T-cell (primary cell): Measurements from ENCODE around the gene TRAF7. TPM values are rescaled to one million over a fixed set of nuclear protein-coding genes. Genes with fewer than 3 reads are reported as not detected.
"Not testable (repeated sequence)": the region's sequence is repeated elsewhere in the genome, so short reads cannot be mapped to it uniquely, and the experiment has no call there.

Source experiments
- ATAC-seq, 4 experiments: fragments of 200-7000 bp in 3 of 4; fragments of 150-1000 bp in 1 of 4; cut with Tn5 transposase; replicated peaks in 1 of 4; 1 replicate in 3 of 4; 2 replicates in 1 of 4; pipeline ENCODE4 v1.10.0; 2021; ENCODE audit warnings: moderate library complexity in 3 of 4, mild to moderate bottlenecking in 2 of 4, moderate number of reproducible peaks in 1 of 4
- CTCF ChIA-PET, 2 donors: fragments of 300-600 bp; sonication (Branson Sonifier 250); formaldehyde crosslinking; loops; one replicate each; lab custom pipeline; 2022; ENCODE audit warnings: antibody characterized with exemption in 2 of 2; lab: Charles Lee
- POLR2A ChIA-PET, 2 donors: fragments of 300-600 bp; sonication (Branson Sonifier 250); formaldehyde crosslinking; loops; one replicate each; lab custom pipeline; 2022; ENCODE audit warnings: antibody characterized with exemption in 2 of 2; lab: Charles Lee
- DNase-seq, 35 experiments: peaks; one replicate each; pipeline versions ENCODE4 v3.0.0 to v3.0.0-alpha.2; 2013 to 2023
- H3K27ac ChIP-seq: one replicate; pipeline ENCODE4 v1.5.1; 2013; ENCODE audit warnings: low read length
- H3K27me3 ChIP-seq, 2 experiments: replicated peaks in 1 of 2; 1 replicate in 1 of 2; 2 replicates in 1 of 2; pipeline versions ENCODE4 v1.6.1 to v1.7.0; 2013; ENCODE audit warnings: low read length in 1 of 2, mixed read lengths in 1 of 2; ENCODE audit not compliant: control insufficient read depth in 2 of 2, insufficient read depth in 2 of 2; ENCODE audit errors: extremely low read depth in 1 of 2
- H3K36me3 ChIP-seq, 2 donors: 1 replicate in 1 of 2; 2 replicates in 1 of 2; pipeline versions ENCODE4 v1.6.1 to v1.7.0; 2013; ENCODE audit warnings: low read length in 1 of 2; ENCODE audit not compliant: control insufficient read depth in 2 of 2, insufficient read depth in 1 of 2; ENCODE audit errors: extremely low read depth in 1 of 2
- H3K4me1 ChIP-seq, 2 experiments: 1 replicate in 1 of 2; 2 replicates in 1 of 2; pipeline versions ENCODE4 v1.6.1 to v1.7.0; 2013; ENCODE audit warnings: low read length in 2 of 2, mixed read lengths in 1 of 2; ENCODE audit not compliant: insufficient read depth in 2 of 2, control insufficient read depth in 1 of 2; ENCODE audit errors: extremely low read depth in 1 of 2
- H3K4me3 ChIP-seq, 2 donors: 1 replicate in 1 of 2; 2 replicates in 1 of 2; pipeline versions ENCODE4 v1.5.1 to v1.7.0; 2013; ENCODE audit warnings: mild to moderate bottlenecking in 2 of 2, low read length in 1 of 2, moderate library complexity in 1 of 2; ENCODE audit not compliant: control insufficient read depth in 1 of 2; ENCODE audit errors: extremely low read depth in 1 of 2
- H3K9me3 ChIP-seq: 2 replicates; pipeline ENCODE4 v1.7.0; 2013
- H3K27ac Mint-ChIP-seq, 2 donors: one replicate each; pipeline ENCODE4 v1.8.0; 2020 to 2021; ENCODE audit warnings: mild to moderate bottlenecking in 2 of 2, mixed read lengths in 2 of 2
- H3K27me3 Mint-ChIP-seq, 2 donors: one replicate each; pipeline ENCODE4 v1.8.0; 2021 to 2022; ENCODE audit warnings: mixed read lengths in 2 of 2
- H3K36me3 Mint-ChIP-seq: one replicate; pipeline ENCODE4 v1.8.0; 2021; ENCODE audit warnings: mixed read lengths
- H3K4me1 Mint-ChIP-seq, 3 donors: one replicate each; pipeline ENCODE4 v1.8.0; 2020 to 2022; ENCODE audit warnings: mixed read lengths in 3 of 3, mild to moderate bottlenecking in 1 of 3
- H3K4me3 Mint-ChIP-seq, 3 donors: one replicate each; pipeline ENCODE4 v1.8.0; 2020 to 2022; ENCODE audit warnings: mild to moderate bottlenecking in 3 of 3, mixed read lengths in 3 of 3, moderate library complexity in 3 of 3
- H3K9me3 Mint-ChIP-seq, 3 donors: one replicate each; pipeline ENCODE4 v1.8.0; 2020 to 2022; ENCODE audit warnings: mixed read lengths in 3 of 3
- WGBS: methylation state at CpG from one replicate; pipeline ENCODE4 v1.1.5; 2013; ENCODE audit warnings: missing lambda C conversion rate; ENCODE audit not compliant: insufficient coverage; 5-methylcytosine and 5-hydroxymethylcytosine counted together
- total RNA-seq, 35 experiments: library from RNA in 6 of 35; stranded (reverse) in 6 of 35; fragments of 120-200 nt in 1 of 35; gene quantifications; one replicate each; pipeline versions ENCODE4 v1.2.1 to v1.2.4 and lab custom pipeline; 2013 to 2026

The TRAF7 gene
- total RNA-seq, 5 donors from 2014 or later (not counting 1 experiment from before 2014, with no cell fraction given) = 25.6 to 54.3 (median 43.9) TPM

DNA sequence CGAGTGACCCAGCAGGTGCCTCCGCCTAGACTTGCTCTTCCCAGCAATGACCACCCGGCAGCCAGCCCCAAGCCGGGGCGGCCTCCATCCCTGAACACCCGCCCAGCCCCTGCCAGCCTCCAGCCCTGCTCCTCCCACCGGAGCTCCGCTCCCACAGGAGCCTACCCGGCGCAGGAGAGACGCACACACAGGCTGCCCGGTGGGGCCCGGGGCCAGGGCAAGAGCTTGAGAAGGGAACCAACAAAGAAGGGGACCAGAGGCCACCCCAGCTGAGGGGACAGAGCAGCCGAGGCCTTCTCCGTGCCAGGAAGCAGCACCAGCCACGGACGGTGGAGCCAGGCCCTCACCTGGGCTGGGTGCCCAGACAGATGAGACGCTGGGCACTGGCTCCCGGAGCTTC, 33.7 kb upstream of the TRAF7 start:
- Mint-ChIP-seq H3K9me3 (no peaks in the 10 kb centered on the region), H3K4me1 (peaks cover 12 to 29% (median 12%) of the 10 kb centered on the region in 3 donors), H3K27me3 (no peaks in the 10 kb centered on the region), H3K4me3 (no peak overlapping the region), H3K27ac (no peak overlapping the region), H3K36me3 (no peaks in the 10 kb centered on the region)
- H3K4me3 ChIP-seq = no peak overlapping the region
- no peaks in the 10 kb centered on the region for H3K27me3 ChIP-seq
- H3K9me3 ChIP-seq = no peaks in the 10 kb centered on the region
- H3K27ac ChIP-seq = no peak overlapping the region
- 98% methylated on average over 14 of the region's 19 CpGs for WGBS
- ATAC-seq (no peak), DNase-seq (no peak)
- ChIA-PET CTCF (interaction anchor here (0.8 to 1.4 kb wide), 3 partner anchors 18 to 33 kb away, joined by 3 to 7 read pairs (median 4); partner anchors contain the start of gene TRAF7 (in 1 of the 2)), POLR2A (no interaction called here)
- no peaks in the 10 kb centered on the region for H3K4me1 ChIP-seq
- H3K36me3 ChIP-seq = no peaks in the 10 kb centered on the region

GRCh38 chr16:2122429-2122828, 33.2 kb upstream of the TRAF7 start:
- H3K27me3 ChIP-seq = no peaks in the 10 kb centered on the region
- H3K4me1 ChIP-seq = no peaks in the 10 kb centered on the region
- Mint-ChIP-seq H3K4me3 (no peak overlapping the region), H3K36me3 (no peaks in the 10 kb centered on the region), H3K27ac (no peak overlapping the region), H3K4me1 (peaks cover 15 to 32% (median 15%) of the 10 kb centered on the region in 3 donors), H3K9me3 (no peaks in the 10 kb centered on the region), H3K27me3 (no peaks in the 10 kb centered on the region)
- ATAC-seq (no peak), DNase-seq (no peak)
- no peaks in the 10 kb centered on the region for H3K36me3 ChIP-seq
- CTCF ChIA-PET = interaction anchor here in 1 of 2 donors (1.4 kb wide), 1 partner anchor 18 kb away, joined by 7 read pairs; no protein-coding TSS in a partner anchor
- POLR2A ChIA-PET = no interaction called here
- no peaks in the 10 kb centered on the region for H3K9me3 ChIP-seq
- H3K27ac ChIP-seq = no peak overlapping the region
- WGBS = 88% methylated on average over 11 of the region's 17 CpGs
- H3K4me3 ChIP-seq = no peak overlapping the region

GRCh38 chr16:2122934-2123683, 32.5 kb upstream of the TRAF7 start:
- H3K36me3 Mint-ChIP-seq, H3K4me3 ChIP-seq, H3K4me3 Mint-ChIP-seq, DNase-seq, H3K4me1 ChIP-seq, H3K9me3 Mint-ChIP-seq, H3K27ac ChIP-seq, ATAC-seq, POLR2A ChIA-PET, H3K27me3 Mint-ChIP-seq, CTCF ChIA-PET, H3K27ac Mint-ChIP-seq, H3K36me3 ChIP-seq, H3K27me3 ChIP-seq, H3K9me3 ChIP-seq: not testable (repeated sequence)
- peaks cover 15 to 33% (median 15%) of the 10 kb centered on the region in 3 donors for H3K4me1 Mint-ChIP-seq
- 93% methylated on average over 6 of the region's 26 CpGs for whole genome bisulfite sequencing

DNA sequence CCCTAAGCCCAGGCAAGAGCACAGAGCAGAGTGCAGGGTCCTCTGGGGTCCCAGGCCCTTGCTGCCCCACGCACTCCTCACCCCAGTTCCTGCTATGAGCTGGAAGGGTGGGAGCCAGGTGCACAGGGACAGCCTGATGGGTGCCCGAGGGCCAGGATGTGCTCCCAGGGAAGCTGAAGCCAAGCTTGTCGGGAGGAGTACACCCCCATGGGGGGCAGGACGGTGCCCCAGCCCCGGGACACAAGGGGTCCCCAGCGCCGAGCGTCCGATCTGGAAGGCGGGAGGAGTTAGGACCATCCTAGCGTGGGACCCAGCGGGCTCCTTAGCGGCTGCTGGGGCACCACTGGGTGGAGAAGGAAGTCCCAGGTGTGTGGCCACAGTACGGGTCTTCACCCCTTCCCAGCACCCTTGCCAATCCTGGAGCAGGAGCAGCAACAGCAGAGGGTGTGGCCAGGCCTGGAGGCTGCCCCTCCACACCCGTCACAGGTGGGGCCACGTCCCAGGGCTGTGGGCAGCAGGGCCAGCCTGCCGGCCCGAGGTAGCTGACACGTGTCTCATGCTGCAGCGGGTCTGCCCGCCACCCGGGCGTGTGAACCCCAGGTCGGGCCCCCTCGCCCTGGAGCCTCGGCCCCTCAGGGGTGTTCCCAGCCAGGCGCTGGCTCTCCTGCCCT, 31.7 kb upstream of the TRAF7 start:
- H3K4me3 Mint-ChIP-seq, H3K9me3 ChIP-seq, H3K4me3 ChIP-seq, H3K27ac Mint-ChIP-seq, H3K36me3 ChIP-seq, POLR2A ChIA-PET, CTCF ChIA-PET, H3K9me3 Mint-ChIP-seq, H3K36me3 Mint-ChIP-seq, H3K4me1 ChIP-seq, ATAC-seq, H3K27me3 Mint-ChIP-seq, H3K27ac ChIP-seq, DNase-seq, H3K27me3 ChIP-seq: not testable (repeated sequence)
- 76% methylated on average over 6 of the region's 27 CpGs for WGBS
- H3K4me1 Mint-ChIP-seq = peaks cover 19 to 39% (median 19%) of the 10 kb centered on the region in 3 donors

DNA sequence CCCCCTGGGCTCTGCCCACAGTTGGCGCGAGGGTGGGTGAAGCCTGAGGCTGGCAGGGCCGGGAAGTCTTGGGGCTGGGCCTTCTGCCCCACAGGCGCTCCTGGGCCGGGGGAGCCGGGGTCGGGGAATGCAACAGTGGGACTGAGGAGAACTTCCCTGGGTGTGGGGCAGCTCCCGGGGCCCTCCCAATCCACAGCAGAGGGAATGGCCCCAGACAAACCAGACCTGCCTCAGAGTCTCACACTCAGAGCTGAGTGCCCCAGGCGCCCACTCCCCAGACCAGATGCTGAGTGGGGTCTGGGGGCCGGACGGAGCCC, 31.2 kb upstream of the TRAF7 start:
- 100% methylated on average over 3 of the region's 11 CpGs for WGBS
- DNase-seq, H3K27ac ChIP-seq, H3K36me3 ChIP-seq, H3K4me3 Mint-ChIP-seq, H3K9me3 ChIP-seq, ATAC-seq, POLR2A ChIA-PET, H3K27me3 ChIP-seq, H3K4me3 ChIP-seq, H3K27me3 Mint-ChIP-seq, H3K36me3 Mint-ChIP-seq, H3K27ac Mint-ChIP-seq, H3K9me3 Mint-ChIP-seq, CTCF ChIA-PET: not testable (repeated sequence)
- peaks cover 19 to 39% (median 19%) of the 10 kb centered on the region in 3 donors for H3K4me1 Mint-ChIP-seq
- peaks cover 0 to 12% of the 10 kb centered on the region in 2 experiments for H3K4me1 ChIP-seq

DNA sequence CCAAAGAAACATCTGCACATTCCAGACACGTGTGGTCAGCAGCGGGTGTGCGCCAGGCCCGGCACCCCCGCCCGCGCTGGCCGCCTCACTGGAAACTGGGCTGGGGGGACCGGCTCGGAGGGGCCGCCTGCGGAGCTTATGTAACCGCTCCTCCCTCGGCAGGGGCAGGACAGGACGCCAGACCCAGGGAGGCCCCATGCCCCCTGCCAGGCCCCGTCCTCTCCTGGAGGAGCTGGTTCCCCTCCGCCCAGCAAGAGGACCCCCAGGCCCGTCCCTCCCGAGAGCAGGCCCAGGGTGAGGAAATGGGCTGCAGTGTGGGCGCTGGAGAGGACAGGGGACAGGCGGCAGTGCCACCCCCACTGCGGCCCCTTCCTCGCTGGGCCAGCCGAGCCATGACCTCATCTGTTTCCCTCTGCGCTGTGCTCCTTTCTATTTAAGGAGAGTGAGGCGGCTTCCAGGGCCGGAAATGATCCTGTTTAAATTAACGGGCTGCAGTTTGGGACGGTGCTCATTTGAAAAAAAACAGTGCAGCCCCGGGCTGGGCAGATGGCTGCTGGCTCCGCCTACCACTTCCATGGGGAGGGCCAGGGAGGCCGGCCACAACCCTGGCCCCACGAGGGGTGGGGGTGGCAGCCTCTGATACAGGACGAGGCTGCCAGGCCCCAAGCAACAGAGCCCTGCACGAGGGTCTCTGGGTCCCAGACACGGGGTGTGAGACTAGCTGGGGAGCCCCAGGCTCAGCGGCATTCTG, 30.7 kb upstream of the TRAF7 start:
- H3K4me3 Mint-ChIP-seq, CTCF ChIA-PET, H3K36me3 ChIP-seq, H3K4me3 ChIP-seq, DNase-seq, POLR2A ChIA-PET, ATAC-seq, H3K9me3 Mint-ChIP-seq, H3K27me3 Mint-ChIP-seq, H3K36me3 Mint-ChIP-seq, H3K27ac ChIP-seq, H3K27me3 ChIP-seq, H3K9me3 ChIP-seq: not testable (repeated sequence)
- peaks cover 0 to 14% of the 10 kb centered on the region in 2 experiments for H3K4me1 ChIP-seq
- H3K4me1 Mint-ChIP-seq = peaks cover 19 to 39% (median 19%) of the 10 kb centered on the region in 3 donors
- peak overlapping the region in 1 of 2 donors; percentile 58 for H3K27ac Mint-ChIP-seq
- WGBS = 77% methylated on average over 27 of the region's 37 CpGs
